H1 (cell line): Measurements from ENCODE around the gene SLC2A1.

ENCODE experiments used
- CTCF ChIP-seq, 3 experiments: IDR thresholded peaks; 1 replicate in 2 of 3; 2 replicates in 1 of 3; pipeline versions ENCODE4 v1.5.1 to v1.6.1; 2011; ENCODE audit warnings: low read length in 3 of 3, mild to moderate bottlenecking in 3 of 3, inconsistent platforms in 2 of 3, low read depth in 1 of 3, moderate library complexity in 1 of 3; ENCODE audit not compliant: insufficient read depth in 1 of 3; ENCODE audit errors: control extremely low read depth in 1 of 3
- E2F6 ChIP-seq: IDR thresholded peaks from 2 replicates; pipeline ENCODE4 v1.6.1; 2012; ENCODE audit warnings: inconsistent platforms
- POLR2A ChIP-seq, 2 experiments: IDR thresholded peaks; 1 replicate in 1 of 2; 2 replicates in 1 of 2; pipeline ENCODE4 v1.6.1; 2011; ENCODE audit warnings: low read depth in 2 of 2, low read length in 2 of 2, mild to moderate bottlenecking in 2 of 2; ENCODE audit errors: control extremely low read depth in 1 of 2
- POLR2AphosphoS5 ChIP-seq: IDR thresholded peaks from 2 replicates; pipeline ENCODE4 v1.6.1; 2011; ENCODE audit warnings: low read depth, low read length

- TF ChIP-seq POLR2A (IDR thresholded peaks at IDR 0.05; ENCODE audit: control extremely low read depth in 1 of 2, low read depth in 2 of 2, low read length in 2 of 2) = no peak
- TF ChIP-seq CTCF (IDR thresholded peaks at IDR 0.05; ENCODE audit: control extremely low read depth in 1 of 3, insufficient read depth in 1 of 3, low read depth in 1 of 3, low read length in 3 of 3) = no peak
- no peak for TF ChIP-seq E2F6
- no peak for TF ChIP-seq POLR2AphosphoS5
These were observed 71.9 kb downstream of the SLC2A1 start for GRCh38 chr1:42886800-42887199.
